Measurements from ENCODE around the gene AGPAT3. TPM values are rescaled to one million over a fixed set of nuclear protein-coding genes. Genes with fewer than 3 reads are reported as not detected.

The AGPAT3 gene
- total and polyA plus RNA-seq, 2 donors (not counting 3 experiments of a cell fraction or from before 2014, with no cell fraction given): 39.9 to 76.7 TPM

- no peak for TF ChIP-seq GATA2 (IDR thresholded peaks at IDR 0.05; ENCODE audit: insufficient read depth, insufficient read length, low read depth, low read length)
- no peak for TF ChIP-seq EZH2 (IDR thresholded peaks at IDR 0.05; ENCODE audit: borderline replicate concordance, low read depth, low read length, severe bottlenecking)
- no peak for TF ChIP-seq POLR2A (IDR thresholded peaks at IDR 0.05; ENCODE audit: low read depth, low read length)
- no peak for TF ChIP-seq CTCF (IDR thresholded peaks at IDR 0.05; ENCODE audit: extremely low read depth in 1 of 2, insufficient read depth in 1 of 2, low read depth in 1 of 2, low read length in 2 of 2)
- TF ChIP-seq MYC (IDR thresholded peaks at IDR 0.05; ENCODE audit: low read depth, low read length): no peak
- TF ChIP-seq MAX (IDR thresholded peaks at IDR 0.05; ENCODE audit: insufficient read depth, insufficient read length): no peak
- TF ChIP-seq POLR2AphosphoS5 (IDR thresholded peaks at IDR 0.05; ENCODE audit: insufficient read depth, low read depth, low read length): no peak
- no peak for TF ChIP-seq JUN (IDR thresholded peaks at IDR 0.05; ENCODE audit: borderline replicate concordance, insufficient read depth, insufficient read length, low read depth)
- no peak for TF ChIP-seq FOS (IDR thresholded peaks at IDR 0.05; ENCODE audit: borderline replicate concordance, insufficient read depth, low read length)
- H2AFZ ChIP-seq (ENCODE audit: low read depth, low read length): no peak overlapping the region
- no peaks in the 10 kb centered on the region for H3K27me3 ChIP-seq (ENCODE audit: control insufficient read depth in 2 of 2, insufficient read depth in 2 of 2, low read length in 2 of 2)
- H4K20me1 ChIP-seq (replicated peaks; ENCODE audit: control insufficient read depth, extremely low read depth, insufficient read depth, low read length): no peaks in the 10 kb centered on the region
- dilution Hi-C loops (cut with MboI; ENCODE audit: extremely low pct_ligation_motif_present, low sequenced_read_pairs) (no loop called here), intact Hi-C loops (cut with micrococcal nuclease) (no loop called here)
- ChIA-PET CTCF (no interaction called here), POLR2A (no interaction called here)
- no peaks in the 10 kb centered on the region for H3K36me3 ChIP-seq (ENCODE audit: control insufficient read depth in 2 of 2, extremely low read depth in 1 of 2, insufficient read depth in 2 of 2, low read length in 2 of 2)
- DNase-seq (ENCODE audit: low read depth, low spot score): no peak
- no peaks in the 10 kb centered on the region for H3K4me1 ChIP-seq (ENCODE audit: control insufficient read depth, extremely low read depth, insufficient read depth, low read length)
- peaks cover 29% of the 10 kb centered on the region for H3K79me2 ChIP-seq (ENCODE audit: control insufficient read depth, insufficient read depth, low read length)
- no peak overlapping the region for H3K27ac ChIP-seq (ENCODE audit: insufficient read depth, low read depth, low read length)
- no peak overlapping the region for H3K9ac ChIP-seq (replicated peaks; ENCODE audit: extremely low read depth, insufficient read depth, low read length)
- no peak overlapping the region for H3K4me2 ChIP-seq (ENCODE audit: insufficient read depth, low read length)
- BruUV-seq (replicated peaks): no TSS peak
- no peak overlapping the region for H3K4me3 ChIP-seq (replicated peaks in 1 of 3; ENCODE audit: insufficient read depth in 1 of 3, low read depth in 1 of 3, low read length in 3 of 3)
- H3K9me1 ChIP-seq (replicated peaks; ENCODE audit: control insufficient read depth, extremely low read depth, insufficient read depth, low read length): no peaks in the 10 kb centered on the region
- no peak for FAIRE-seq
- H3K9me3 ChIP-seq (replicated peaks; ENCODE audit: control insufficient read depth, insufficient read depth, low read length): no peaks in the 10 kb centered on the region
These were observed 55.1 kb downstream of the AGPAT3 start for GRCh38 chr21:43919871-43920801.
